Stimulated activated CD8-positive, alpha-beta memory T cell treated with anti-CD3 and anti-CD28 coated beads, Interleukin-15, amount 100 ng/mL, for 24 hours (primary cell): Measurements from ENCODE around the gene MAPK14.
A peak's percentile ranks its signal among the peaks of the same experiment; 100 is the strongest.
"Not testable (repeated sequence)": the region's sequence is repeated elsewhere in the genome, so short reads cannot be mapped to it uniquely, and the experiment has no call there.

Experiments
- DNase-seq: peaks from one replicate; pipeline ENCODE4 v3.0.0-alpha.2; 2020; ENCODE audit warnings: low read depth

The MAPK14 gene

DNA sequence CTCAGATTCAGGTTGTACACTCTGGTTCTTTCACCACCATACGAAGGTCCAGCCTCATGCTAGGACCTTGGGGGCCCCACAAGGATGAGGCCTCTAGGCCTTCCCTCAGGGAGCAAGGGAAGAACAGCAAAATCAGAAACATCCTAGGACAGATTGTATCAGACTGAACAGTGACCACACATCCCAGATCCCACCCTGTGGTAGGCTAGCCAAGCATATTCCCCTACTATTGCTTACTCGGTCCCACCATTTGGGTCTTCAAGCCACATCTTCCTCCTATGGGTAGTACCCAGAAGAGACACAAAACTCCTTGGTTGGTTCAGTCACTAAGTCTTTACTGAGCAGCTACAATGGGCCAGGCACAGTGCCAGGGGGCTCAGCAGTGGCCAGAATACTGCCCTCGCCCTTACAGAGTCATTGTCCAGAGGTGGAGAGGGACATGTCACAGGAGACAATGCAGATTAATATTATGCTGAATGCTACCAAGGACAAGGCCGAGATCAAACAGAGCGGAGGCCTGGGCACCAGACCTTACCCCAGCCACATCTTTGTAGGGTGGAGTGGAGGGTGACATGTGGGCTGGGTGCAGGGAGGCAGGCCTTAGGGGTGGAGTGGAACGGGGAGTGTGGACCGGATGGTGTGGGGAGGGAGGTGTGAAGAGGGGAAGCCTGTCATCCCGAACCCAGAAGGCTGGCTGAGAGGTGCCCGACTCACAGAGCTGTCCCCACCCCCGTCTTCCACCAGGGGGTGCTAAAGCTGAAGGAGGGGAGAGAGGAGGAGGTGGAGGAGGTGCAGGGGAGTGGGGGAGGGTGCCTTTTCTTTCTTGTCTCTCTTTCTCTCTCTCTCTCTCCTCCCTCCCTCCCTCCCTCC, 95.9 kb downstream of the MAPK14 start:
- DNase-seq, result peak; percentile 62

DNA sequence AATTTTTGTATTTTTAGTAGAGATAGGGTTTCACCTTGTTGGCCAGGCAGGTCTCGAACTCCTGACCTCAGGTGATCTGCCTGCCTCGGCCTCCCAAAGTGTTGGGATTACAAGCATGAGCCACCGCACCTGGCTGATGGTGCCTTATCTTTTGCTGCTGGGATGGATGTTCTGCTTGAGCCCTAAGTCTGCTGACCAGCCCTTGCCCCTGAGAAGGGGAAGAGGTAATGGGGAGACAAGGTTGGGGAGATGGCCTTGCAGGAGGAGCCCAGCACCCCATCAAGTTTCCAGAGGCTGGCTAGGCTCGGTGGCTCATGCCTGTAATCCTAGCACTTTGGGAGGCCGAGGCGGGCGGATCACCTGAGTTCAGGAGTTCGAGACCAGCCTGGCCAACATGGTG, 96.7 kb downstream of the MAPK14 start:
- DNase-seq, result not testable (repeated sequence)

DNA sequence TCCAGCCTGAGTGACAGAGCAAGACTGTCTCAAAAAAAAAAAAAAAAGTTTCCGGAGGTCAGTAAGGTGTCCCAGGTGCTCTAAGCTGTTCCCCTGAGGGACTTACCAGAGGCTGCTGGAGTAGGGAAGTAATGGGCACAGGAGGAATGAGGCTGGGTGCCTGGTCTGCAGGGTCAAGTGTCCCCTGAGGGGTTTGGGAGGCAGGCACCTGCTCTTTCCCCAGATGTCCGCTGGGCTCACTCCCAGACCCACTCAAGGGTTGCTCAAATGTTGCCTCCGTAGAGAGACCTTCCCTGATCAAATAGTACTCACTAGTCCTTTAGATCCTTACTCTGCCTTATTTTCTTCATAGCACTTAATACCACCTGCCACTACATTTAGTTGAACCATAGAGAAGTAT, 97.3 kb downstream of the MAPK14 start:
- DNase-seq, result no peak

DNA sequence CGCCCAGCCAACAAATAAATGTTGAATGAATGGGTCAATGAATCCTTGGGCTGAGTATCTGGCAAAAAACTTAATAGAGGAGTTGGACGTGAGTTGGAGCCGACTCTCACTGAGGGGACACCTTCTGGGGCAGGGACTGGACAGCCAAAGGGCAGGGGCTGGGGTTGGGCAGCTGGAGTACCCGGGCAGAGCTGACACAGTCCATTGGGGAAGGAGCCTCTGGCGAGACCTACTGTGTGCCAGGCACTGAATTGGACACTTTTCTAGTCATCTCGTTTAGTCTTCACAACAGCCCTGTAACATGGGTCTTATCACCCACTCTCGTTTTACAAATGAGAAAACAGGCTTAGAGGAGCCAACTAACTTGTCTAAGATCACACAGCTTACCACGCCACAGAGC, 98.0 kb downstream of the MAPK14 start:
- DNase-seq, result no peak

DNA sequence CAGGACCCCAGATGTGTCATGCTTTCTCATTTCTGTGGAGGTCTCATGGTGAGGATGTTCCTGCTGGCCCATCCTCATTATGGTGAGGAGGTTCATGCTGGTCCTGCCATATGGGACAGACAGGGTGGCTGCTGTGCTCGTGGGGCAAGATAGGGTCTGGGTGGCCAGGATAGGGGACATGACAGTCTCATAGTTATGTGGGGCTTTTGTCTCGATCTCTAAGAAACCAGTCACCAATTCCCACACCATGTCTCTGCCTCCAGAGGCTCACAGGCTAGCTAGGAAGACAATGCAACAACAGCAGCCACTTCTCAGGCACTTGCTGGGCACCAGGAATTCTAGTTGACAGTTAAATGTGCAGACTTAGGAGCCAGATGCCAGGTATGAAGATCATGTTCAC, 98.5 kb downstream of the MAPK14 start:
- no peak for DNase-seq

DNA sequence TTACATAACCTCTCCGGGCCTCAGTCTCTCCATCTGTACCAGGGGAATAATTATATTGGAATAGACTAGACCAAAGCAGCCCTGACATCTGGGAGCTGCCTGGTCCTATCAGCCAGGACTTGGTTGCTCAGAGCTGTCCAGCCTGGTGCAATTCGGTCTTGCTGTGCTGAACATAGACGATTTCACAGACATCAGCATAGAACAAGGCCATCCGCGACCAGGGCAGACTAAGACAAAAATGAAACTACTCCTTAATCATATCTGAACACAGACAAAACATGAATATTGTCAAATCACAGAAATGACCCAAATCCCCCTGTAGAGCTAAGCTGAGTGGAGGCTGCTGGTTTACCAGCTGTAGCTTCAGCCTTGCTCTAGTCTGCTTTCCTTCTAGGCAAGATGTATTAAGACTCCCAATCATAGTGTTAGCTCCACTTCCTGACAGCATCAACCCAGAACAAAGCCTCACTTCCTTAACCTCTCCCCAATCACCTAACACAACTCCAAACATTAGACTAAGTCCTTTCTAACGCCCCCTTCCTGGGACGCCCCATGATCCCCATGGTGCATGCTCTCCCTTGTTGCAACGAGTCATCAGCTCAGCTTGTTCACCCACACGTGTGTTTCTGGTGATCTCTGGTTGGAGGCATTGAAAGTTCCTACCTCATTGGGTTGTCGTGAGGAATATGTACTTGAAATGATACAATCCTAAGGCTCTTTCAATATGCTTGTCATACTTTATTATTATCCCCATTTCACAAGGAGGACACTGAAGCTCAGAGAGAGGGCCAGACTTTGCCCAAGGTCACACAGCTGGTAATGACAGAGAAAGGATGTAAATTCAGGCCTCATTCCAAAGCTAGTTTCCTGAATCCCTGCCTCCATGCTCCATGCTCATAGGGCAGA, 99.2 kb downstream of the MAPK14 start:
- no peak for DNase-seq

DNA sequence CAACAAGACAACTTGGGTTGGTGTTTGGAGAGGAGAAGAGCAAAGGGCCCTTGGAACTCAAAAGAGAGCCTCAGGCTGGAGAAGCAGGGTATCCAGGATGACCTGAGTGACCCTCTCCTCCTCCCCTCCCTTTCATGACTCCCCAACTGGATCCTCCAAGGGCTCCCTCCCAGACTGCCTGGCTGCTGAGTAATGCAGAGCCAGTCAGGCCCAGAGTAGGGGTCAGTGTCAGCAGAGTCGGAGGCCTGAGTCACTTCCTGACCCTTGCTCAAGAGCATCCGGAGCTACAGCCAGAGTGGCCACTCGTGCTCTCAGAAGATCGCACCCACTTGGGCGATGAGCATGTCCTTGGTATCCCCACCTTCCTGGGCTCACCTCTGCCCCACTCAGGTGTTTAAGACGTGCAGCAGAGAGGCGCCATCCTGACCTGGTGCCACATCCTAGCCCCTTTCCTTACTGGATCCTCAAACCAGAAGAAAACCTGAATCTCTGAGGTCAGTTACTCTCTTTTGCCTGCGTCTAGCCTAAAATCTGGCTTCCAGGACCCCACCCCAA, 99.9 kb downstream of the MAPK14 start:
- no peak for DNase-seq

DNA sequence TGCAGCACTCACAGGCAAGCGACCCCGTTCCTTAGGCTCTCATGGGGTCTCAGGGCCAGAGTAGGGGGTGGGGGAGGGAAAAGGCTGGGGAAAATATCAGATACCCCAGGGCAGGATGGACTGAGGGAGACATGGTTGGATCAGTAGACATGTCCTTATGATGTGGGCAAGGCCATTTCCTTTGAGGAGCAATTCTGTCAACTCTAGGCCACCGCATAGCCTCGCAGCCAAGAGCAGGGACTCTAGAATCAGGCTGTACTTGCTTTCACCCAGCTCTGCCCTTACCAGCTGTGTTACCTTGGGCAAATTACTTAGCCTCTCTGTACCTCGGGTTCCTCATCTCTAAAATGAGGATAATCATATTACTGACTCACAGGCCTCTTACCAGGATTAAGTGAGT, 100.5 kb downstream of the MAPK14 start:
- DNase-seq, result no peak

DNA sequence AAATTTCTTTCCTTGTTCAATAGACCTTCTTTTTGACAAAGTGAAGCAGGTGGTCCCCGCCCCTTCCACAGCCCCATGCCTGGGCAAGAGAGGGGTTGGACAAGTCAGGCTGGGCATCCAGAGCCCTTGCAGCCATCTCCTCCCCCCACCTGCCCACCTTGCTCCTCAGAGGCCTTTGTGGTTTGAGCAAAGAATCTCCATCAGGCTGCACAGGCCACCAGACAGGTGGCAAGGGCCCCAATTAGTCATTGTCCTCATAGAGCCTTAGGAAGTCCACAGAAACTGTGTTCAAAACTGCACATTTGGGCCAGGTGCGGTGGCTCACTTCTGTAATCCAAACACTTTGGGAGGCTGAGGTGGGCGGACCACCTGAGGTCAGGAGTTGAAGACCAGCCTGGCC, 101.2 kb downstream of the MAPK14 start:
- DNase-seq, result no peak

DNA sequence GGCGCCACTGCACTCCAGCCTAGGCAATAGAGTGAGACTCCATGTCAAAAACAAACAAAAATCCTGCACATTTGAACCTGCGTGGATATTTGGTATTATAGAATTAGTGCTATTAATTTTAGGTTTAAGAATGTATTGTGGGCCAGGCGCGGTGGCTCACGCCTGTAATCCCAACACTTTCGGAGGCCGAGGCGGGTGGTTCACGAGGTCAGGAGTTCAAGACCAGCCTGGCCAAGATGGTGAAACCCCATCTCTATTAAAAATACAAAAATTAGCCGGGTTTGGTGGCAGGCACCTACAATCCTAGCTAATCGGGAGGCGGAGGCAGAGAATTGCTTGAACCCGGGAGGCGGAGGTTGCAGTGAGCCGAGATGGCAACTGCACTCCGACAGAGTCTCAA, 101.7 kb downstream of the MAPK14 start:
- DNase-seq, result not testable (repeated sequence)

DNA sequence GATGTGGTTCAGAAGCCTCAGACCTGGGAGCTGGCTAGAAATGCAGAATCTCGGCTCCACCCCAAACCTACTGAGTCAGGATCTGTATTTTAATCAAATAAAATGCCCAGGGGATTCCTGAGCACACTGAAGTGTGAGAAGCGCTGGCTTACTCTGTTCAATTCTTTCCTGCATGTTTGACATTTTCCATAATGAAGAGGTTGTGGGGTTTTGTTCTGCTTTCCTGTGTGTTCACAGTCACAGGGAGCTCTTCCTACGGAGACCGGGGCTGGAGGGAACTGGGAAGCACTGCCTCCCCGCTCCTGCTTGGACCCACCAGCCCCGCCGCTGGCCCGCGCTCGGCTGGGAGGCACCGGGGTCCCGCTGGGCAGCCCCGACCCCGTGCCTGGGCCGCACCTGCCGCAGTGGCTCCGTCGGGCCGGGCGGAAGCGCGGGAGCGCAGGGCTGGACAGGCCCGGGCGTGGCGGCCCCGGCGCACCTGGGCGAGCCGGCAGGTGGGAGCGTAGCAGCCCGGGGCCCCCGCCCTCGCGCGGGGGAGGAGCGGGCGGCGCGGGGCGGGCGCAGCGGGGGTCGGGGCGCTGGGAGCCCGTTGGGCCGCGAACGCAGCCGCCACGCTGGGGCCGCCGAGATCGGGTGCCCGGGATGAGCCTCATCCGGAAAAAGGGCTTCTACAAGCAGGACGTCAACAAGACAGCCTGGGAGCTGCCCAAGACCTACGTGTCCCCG, 102.5 kb downstream of the MAPK14 start, which contains the start of gene MAPK13:
Gene MAPK13 (plus strand): TSS at position 573 of the 726 bp plus-strand sequence. CDS start 70 bp downstream, at position 643.
- no peak for DNase-seq

DNA sequence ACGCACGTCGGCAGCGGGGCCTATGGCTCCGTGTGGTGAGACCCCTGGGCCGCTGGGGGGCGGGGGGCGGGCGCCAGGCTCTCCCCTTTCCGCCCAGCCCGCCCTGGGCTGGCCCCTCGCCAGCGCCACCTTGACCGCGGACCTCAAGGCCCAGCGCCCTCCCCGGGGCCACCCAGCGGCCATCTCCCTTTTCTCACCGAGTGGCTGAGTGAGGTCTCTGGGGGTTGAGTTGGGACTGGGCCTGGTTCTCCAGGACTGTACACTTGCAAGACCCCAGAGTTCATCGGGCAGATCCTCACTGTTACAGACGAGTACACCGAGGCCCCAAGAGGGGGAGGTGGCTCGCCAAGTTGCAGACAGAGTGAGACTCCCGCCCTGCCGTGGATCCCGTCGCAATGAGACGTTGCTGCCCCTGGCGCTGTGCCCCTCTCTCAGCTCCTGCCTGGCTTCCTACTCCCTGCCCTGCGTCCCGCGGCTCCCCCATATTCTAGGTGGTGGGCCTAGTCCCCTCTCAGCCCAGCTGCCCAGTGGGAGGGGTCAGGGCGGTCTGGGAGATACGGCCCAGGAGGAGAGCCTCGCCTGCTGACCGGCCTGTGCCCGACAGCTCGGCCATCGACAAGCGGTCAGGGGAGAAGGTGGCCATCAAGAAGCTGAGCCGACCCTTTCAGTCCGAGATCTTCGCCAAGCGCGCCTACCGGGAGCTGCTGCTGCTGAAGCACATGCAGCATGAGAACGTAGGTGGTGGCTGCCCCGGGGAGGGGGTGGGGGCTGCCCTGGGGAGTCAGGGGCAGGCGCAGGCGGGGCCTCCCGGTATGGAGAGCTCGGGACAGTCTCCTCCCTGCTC, 103.3 kb downstream of the MAPK14 start:
- no peak for DNase-seq

DNA sequence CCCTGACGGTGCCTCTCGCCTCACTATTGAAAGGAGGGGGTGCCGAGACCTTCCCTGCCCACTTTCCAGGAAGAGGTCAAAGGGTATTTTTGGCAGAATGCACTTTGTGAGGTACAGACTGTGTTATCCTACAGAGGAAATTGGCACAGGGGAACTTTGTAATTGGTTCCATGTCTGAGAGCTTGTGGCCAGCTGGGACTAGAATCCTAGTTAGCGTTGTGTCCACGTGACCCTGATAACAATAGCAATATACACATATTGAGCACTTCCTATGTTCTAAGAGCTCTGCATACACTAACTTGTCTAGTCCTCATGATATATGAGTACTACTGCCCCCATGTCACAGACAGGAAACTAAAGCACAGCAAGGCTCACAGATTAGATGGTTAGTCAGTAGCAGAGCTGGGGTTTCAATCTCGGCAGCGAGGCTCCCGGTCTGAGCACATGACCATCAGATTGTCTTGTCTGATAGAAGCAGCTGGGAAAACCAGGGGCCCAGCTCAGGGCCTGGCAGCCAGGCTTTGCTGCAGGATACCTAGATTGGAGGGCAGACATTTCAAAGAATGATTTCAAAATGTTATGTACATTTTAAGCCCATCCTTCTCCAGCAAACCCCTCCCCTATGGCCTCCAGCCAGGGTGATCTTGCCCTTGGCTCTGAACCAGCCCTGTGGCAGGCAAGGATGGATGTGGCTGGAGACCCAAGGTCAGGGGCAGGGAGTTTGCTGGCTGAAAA, 104.1 kb downstream of the MAPK14 start:
- DNase-seq, result no peak

DNA sequence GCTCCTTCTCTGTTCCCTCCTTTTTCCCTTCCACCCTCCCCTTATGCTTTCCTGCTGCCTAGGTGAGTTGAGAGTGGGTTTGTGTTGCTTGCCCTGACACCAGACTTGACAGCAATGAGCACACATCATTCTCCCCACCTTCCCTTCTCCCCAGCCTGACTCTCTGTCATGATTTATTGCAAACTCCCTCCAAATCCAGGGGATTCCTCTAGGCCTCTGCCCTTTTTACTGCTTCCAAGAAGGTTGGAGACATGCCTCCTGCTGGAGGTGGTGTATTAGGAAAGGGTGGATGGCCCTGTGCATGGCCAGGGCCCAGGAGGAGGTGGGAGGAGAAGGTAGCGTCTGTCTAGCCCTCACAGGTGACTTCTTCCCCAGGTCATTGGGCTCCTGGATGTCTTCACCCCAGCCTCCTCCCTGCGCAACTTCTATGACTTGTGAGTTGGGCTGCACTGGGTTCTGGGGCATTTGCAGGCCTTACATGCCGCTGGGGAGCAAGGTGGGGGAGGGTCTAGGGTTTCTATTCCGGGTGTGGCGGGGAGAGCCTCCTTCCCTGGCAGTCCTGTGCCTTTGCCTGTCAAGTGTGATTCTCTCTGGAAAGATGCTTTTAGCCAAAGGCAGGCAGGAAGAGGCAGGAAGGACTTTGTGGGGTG, 104.8 kb downstream of the MAPK14 start:
- no peak for DNase-seq

DNA sequence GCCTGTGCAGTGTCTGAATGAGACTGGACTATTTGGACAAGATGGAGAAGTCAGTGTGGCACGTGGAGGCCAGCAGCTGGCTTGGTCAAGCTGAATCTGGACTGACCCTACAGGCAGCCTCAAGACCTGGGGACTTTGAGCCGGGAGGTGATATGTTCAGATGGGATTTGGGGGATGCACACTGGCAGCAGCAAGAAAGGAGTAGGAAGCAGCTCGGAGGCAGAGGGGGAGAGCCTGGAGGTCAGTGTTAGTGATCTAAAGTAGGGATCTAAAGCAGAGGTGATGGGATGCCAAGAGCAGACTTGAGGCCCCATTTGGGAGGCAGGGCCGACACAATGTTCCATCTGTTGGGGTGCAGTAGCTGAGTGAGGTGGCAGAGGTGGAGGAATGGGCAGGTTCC, 105.5 kb downstream of the MAPK14 start:
- DNase-seq, result no peak

DNA sequence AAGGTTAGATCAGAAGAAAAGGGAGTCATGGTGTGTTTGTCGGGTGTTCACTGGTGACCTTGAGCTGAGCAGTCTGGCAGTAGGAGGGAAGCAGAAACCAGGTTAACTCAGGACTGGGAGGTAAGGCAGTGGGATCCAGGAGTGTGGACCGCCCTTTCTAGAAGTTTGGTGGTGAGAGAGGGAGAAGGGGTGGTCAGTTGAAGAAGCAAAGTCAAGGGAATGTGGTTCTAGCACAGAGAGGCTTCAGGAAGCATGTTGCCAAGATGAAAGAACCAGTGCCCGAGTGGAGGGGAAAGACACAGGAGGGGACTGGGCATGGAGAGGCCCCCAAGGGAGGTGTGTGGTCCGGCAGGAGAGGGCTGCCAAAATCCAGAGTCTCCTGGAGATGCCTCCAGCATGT, 106.3 kb downstream of the MAPK14 start:
- DNase-seq, result no peak

DNA sequence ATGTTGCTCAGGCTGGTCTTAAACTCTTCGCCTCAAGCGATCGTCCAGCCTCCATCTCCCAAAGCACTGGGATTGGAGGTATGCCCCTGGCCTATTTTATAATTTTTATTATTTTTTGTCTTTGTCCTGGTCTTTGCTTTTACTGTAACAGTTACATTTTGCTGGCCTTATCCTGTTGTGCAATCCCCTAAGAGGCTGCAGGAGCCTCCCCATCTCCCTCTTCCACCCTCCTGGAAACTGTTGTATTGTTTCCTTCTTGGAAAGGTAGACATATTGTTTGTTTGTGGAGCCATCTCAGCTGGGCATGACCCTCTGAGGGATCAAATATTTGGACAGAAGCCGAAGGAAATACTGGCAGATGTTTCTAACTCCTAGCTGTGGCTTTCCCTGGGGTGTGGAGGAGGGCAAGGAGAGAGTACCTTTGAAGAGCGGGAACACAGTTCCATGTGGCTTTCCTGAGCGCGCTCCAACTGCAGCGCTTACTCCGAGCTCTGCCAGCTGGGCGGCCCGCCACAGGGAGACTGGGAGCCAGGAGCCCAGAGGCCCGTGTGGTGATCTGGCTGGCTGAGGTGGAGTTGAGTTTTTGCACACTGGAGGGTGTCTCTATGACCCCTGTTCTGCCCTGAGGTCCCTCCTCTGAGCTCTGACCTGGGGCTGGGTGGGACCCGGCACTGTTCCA, 107.6 kb downstream of the MAPK14 start:
- no peak for DNase-seq

DNA sequence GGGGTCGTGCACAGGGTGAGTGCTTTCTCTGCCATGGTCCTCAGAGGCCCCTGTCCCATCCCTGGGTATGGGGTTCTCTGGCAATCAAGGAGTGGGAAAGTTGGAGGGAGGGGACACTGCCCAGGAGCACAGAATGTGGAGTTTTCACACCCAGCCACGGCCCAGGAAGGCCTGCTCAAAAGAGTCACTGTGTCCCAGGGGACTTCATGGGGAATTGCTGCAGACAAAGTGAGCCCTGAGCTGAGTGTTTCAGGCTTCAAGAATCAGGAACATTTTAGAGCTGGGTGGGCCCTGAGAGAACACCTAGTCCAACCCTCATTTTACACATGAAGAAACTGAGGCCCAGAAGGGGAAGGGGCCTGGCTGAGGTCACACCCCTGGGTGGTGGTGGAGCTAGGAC, 108.4 kb downstream of the MAPK14 start:
- DNase-seq, result no peak

DNA sequence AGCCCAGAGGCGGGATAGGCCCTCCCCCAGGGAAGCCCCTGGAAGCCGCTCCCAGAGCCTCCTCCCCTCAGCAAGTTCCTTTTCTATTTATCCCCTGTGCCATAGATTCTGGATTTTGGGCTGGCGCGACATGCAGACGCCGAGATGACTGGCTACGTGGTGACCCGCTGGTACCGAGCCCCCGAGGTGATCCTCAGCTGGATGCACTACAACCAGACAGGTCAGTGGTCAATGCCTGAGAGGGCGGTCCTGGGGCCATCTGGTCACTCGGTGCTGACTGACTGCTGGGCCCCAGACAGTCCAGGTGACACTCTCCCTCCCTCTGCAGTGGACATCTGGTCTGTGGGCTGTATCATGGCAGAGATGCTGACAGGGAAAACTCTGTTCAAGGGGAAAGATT, 108.9 kb downstream of the MAPK14 start:
- DNase-seq, result no peak
